GM18861 (cell line): ENCODE data around the gene GRAMD1A.
"Not testable (repeated sequence)": the region's sequence is repeated elsewhere in the genome, so short reads cannot be mapped to it uniquely, and the experiment has no call there.

Experiments
- ATAC-seq: cut with Tn5 transposase; IDR thresholded peaks from one replicate; pipeline ENCODE4 v1.9.1; 2021; ENCODE audit not compliant: unreplicated experiment

The GRAMD1A gene

DNA sequence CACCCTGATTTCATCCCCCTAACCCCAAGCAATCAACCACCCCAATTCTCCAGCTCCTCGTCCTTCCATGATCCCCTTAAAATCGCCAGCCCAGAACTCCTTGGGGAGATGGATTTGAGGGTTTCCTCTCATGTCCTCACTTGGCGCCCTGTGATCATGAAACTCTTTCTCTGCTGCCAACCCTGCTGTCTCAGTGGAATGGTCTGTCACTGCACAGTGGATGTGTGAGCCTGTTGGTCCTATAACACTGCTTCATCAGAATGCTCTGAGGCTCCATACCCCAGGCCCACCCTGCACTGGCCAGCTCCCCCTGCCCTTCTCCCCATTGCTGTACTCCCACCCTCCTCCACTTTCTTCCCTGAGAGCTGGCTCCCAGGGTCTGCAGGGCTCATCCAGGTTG is 23.5 kb upstream of the GRAMD1A start:
- ATAC-seq = no peak

DNA sequence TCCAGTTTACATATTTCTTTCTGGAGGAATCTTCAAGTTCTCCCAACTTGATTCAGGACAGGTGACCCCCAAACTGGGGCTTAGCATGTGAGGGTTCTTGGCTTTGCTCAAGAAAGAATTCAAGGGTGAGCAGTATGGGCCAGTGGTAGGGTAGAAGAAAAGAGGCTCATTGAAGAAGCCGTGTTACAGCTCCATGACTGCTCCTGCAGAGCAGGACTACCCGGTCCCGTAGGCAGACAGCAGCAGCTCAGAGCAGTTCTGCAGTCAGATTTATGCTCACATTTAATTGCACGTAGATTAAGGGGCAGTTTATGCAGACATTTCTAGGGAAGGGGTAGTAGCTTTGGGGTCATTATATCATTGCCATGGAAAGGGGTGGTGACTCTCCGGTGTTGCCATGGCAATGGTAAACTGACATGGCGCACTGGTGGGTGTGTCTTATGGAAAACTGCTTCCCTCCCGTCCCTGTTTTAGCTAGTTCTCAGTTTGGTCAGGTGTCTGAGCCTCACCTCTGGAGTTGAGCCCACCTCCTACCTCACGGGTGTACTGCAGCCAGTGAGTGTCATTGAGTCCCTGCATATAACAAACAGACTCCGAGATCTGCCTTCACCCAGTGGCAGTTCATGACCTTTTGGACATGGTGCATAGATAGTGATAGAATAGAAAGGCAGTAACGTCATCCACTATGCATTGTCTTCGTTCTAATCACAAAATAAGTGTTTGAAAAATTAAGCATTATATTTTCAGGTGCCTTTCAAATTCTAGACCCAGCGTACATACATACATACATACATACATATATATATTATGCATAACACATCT is 20.1 kb upstream of the GRAMD1A start:
- ATAC-seq = no peak

DNA sequence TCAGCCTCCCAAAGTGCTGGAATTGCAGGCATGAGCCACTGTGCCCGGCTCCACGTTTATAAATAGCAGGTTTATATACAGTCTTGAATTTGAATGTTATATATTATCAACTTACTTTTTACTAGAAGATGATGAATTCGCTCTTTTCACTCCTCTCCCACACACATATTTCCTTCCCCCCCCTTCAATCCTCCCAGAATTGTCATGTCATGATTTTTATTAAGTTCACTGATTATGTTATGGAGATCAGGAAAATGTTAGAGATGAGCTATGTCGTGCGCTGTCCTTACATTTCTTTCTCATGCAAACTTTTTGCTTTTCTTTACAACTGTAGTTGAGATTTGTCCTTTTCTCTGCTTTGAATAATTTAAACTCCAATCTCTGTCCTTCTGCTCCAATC is 17.8 kb upstream of the GRAMD1A start:
- ATAC-seq = no peak

DNA sequence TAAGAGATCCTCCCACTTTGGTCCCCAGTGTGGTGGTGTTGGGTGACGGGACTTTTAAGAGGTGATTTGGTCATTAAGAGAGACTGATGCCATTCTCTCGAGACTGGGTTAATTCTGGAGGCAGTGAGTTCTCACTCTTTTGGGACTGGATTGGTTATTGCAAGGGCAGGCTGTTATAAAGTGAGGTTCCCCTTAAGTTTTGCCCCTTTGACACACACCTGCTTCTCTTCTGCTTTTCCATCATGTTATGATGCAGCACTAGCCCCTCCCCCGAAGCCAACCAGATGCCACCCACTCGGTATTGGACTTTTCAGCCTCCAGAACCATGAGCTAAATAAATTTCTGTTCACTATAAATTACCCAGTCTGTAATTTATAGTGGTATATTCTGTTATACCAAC is 16.3 kb upstream of the GRAMD1A start:
- no peak for ATAC-seq

DNA sequence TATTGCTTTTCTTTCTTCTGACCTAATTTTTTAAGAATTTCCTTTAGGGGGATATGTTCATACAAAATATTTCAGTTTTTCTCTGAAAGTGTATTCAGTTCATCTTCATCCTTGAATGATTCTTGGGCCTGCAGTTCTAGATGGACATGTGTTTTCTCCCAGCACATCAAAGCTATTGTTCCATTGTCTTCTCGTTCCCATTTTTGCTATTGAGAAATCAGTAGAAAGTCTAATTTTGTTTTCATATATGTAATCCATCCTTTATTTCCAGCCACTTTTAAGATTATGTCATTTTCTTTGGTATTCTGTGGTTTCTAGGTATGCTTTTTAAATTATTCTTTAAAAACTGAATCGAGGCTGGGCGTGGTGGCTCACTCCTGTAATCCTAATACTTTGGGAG is 15.8 kb upstream of the GRAMD1A start:
- ATAC-seq = no peak

DNA sequence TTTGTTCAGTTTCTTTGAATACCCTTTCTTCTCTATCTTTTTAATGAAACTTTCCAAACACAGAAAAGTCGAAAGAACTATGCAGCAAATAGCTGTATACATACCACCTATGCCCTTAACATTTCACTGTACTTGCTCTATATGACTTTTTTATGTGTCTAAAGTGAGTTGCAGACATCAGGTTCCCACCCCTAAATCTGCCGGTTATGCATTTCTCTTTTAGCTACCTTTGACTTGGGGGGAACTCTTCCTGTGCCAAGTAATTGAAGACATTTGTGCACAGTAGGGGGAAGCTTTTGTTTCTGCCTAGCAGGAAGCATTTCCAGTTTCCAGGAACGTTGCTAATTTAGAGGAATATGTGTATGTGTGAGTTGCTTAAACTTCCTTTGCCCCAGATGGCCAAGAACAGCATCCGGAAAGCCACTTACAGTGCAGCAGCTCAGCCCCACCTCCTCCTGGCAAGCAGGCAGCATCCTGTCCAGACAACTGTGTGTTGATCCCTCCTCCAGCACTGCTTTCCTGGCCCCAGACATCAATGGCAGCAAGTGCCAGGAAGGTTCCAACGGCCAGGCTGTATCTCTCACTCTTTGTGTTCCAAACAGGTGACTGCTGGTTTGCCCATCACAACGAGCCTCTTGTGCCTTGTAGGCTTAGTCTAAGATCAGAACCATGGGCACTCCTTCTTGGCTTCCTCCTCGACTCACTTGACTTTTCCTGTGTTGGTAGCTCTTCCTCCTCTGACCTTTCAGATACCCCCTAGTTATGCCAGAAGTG is 14.7 kb upstream of the GRAMD1A start:
- no peak for ATAC-seq

DNA sequence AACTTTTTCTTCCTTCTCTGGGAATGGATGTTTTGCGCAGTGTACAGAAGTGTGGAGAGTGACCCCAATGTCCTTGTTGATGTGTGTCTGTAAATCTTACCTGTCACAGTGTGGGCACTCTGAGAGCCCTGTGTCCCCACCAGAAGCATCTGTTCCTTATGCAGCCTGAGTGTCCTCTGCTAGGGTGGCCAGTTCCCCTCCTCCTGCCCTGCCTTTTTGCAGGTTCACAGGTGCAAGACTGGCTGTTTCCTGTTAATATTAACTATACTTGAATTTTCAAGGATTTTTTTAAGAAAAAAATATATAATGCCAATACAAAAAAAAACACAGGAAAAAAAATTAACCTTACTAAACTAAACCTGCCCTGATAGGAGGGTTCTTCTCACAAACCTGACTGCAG is 12.0 kb upstream of the GRAMD1A start:
- ATAC-seq = no peak

DNA sequence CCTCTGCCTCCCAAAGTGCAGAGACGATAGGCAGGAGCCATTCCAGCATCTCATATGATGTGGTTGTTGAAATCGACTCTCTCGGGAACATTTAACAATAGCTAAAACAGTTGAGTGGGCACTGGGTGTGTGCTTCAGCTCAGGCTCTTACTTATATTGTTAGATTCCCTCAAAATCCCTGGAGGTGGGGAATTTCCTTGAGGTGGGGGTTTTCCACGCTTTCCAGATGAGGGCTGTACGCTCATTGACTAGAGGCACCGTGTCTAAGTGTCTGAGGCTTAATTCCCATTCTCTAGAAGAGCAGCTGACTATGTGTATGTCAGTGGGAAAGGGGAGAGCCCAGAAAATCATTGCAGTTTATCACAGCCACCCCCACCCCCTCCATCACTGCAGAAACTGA is 10.8 kb upstream of the GRAMD1A start:
- ATAC-seq = no peak

DNA sequence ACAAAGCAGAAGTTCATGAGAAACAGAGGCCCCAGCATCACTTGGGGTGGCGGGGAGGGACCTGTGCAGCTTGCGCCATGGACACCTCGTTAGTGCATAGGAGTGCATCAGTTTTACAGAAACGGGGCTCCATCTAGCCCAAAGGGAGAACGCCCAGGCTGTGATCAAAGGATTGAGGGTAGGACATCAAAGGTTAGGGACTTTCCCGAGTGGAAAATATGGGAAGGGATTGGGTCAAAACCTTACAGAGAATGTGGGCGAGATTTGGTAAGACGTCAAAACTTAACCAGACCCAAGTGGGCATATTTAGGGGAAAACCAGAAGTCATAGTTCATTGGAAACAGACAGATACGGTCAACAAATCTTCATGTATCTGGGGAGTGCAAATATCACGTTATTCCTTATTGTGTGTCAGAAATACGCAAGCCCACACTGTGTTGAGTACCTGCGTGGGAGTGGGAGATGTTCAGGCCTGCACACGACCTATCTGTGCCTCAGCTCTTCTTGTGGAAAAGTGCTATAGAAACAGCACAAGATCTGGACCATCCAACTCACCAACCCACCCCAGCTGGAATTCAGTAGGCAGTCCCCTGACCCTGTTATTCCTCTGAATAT is 9.4 kb upstream of the GRAMD1A start:
- ATAC-seq = no peak

DNA sequence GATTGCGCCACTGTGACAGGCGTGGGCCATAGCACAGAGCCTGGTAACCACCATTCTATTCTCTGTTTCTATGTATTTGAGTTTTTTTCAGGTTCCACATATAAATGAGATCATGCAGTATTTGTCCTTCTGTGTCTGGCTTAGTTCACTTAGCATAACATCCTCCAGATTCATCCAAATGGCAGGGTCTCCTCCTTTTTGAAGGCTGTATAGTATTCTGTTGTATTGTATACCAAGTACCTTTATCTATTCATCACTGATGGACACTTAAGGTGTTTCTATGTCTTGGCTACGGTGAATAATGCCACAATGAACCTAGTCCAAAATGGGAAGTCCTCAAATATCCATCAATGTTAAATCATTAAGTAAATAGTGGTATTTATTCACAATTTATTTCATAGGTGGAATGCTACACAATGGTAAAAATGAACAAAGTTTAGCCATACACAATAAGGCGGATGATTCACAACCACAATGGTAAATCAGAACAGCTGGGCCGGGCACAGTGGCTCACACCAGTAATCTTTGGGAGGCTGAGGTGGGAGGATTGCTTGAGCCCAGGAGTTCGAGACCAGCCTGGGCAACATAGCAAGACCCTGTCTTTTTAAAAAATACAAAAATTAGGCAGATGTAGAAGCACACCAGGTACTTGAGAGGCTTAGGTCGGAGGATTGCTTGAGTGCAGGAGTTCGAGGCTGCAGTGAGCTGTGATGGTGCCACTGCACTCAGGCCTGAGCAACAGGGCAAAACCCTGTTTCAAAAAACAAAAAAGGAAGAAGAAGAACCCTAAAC is 8.4 kb upstream of the GRAMD1A start:
- ATAC-seq = no peak

DNA sequence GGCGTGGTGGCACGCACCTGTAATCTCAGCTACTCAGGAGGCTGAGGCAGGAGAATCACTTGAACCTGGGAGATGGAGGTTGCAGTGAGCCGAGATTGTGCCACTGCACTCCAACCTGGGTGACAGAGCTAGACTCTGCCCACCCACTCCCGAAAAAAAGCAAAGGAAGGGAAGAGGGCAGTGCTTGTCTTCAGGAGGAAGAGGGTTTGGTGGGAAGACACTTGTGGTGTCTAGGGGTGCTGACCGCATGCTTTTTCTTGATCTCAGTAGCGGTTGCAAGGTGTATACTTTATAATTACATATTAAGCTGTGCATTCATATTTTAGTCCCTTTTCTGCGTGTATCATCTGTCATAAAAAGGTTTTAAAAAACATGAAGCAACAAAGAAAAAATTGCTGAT is 7.5 kb upstream of the GRAMD1A start:
- not testable (repeated sequence) for ATAC-seq

DNA sequence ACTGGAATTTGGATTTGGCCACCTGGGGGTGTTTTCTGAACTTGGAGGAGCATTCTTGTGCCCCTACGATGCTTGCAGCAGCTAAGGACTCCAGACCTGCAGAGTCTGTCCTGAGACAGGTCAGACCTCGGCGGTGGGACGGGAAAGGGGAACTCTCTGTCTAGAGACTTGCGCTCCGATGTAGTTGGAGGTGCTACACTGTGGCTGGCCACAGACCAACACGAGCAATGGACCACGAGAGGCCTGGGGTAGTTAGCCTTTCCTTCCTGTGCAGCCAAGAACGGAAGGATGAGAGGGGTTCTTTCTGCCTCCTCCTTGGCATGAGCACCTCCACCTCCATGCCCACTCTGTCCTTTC is 5.9 kb upstream of the GRAMD1A start:
- ATAC-seq = no peak

DNA sequence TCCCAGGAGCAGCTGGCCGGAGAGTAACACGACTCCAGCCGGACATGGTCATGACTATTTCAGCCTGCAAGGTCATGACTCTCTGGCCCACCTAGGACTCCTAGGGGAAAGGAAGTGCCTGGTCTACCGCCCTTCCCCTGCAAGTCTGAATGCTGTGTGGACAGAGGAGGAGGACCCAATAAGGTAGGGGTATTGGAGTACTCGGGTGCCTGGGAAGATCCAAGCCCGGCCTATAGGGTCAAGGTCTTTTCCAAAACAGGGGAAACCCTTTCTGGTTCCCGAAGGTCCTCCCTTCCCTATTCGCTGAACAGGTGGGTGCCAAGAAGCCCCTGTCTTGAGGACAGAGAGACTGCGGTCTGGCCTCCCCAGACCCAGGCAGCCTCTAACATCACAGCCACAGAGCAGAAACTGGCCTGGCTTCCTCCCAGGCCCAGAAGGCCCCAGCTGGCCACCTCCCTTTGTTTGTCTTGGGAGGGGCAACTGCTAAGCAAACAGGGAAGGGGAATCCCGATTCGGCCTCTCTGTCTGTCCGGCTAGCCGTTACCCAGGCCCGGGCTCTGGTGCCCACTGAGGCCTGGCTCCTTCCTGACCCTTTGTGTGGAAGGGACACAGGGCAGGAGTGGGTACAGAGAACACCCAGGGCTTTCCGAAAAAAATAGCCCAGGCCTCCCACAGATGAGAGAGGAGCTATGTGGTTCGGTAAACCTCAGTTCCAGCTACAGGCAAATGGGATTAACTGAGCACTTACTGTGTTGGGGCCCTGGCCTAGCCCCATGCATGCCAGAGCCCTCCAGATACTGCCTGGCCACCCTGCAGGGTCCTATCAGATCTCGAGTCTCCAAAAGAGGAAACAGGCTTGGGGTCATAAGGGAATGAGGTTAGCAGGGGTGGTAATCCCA is 5.2 kb upstream of the GRAMD1A start:
- ATAC-seq = no peak

DNA sequence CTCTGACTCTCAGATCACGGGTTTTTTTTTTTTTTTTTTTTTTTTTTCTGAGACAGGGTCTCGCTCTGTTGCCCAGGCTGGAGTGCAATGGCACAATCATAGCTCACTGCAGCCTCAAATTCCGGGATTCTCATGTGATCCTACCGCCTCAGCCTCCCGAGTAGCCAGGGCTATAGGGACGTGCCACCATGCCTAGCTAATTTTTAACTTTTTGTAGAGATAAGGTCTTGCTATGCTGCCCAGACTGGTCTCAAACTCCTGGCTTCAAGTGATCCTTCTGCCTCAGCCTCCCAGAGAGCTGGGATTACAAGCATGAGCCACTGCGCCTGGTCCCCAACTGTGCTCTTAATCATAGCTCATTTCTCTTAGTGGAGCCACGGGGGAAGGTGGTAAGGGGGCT is 4.6 kb upstream of the GRAMD1A start:
- no peak for ATAC-seq

DNA sequence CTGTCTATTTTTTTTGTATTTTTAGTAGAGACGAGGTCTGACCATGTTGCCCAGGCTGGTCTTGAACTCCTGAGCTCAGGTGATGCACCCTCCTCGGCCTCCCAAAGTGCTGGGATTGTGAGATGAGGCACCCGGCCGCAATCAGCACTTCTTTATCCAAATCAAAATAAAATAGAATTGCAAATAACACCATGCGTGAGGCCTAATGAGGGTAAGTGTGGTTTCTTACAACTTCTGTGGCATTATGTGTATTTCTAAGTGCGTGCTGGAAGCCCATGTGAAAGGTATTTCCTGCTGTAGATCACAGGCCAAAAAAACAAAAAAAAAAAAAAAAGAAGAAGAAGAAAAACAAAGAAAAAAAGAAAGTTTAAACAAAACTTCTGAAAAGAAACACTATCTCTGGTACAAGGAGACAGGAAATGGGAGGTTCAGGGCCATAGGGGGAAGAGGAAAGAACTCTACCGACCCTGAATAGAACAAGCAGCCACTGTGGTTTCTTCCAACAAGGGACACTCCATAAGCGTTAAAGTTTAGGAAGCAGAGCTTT is 3.0 kb upstream of the GRAMD1A start:
- ATAC-seq = no peak

DNA sequence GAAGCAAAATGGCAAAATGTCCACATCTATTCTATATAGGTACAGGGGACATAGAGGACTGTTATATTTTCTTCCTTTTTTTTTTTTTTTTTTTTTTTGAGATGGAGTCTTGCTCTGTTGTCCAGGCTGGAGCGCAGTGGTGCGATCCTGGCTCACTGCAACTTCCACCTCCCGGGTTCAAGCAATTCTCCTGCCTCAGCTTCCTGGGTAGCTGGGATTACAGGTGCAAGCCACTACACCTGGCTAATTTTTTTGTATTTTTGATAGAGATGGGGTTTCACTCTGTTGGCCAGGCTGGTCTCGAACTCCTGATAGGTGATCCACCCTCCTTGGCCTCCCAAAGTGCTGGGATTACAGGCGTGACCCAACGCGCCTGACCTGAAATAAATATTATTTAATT is 1.9 kb upstream of the GRAMD1A start:
- ATAC-seq = not testable (repeated sequence)

DNA sequence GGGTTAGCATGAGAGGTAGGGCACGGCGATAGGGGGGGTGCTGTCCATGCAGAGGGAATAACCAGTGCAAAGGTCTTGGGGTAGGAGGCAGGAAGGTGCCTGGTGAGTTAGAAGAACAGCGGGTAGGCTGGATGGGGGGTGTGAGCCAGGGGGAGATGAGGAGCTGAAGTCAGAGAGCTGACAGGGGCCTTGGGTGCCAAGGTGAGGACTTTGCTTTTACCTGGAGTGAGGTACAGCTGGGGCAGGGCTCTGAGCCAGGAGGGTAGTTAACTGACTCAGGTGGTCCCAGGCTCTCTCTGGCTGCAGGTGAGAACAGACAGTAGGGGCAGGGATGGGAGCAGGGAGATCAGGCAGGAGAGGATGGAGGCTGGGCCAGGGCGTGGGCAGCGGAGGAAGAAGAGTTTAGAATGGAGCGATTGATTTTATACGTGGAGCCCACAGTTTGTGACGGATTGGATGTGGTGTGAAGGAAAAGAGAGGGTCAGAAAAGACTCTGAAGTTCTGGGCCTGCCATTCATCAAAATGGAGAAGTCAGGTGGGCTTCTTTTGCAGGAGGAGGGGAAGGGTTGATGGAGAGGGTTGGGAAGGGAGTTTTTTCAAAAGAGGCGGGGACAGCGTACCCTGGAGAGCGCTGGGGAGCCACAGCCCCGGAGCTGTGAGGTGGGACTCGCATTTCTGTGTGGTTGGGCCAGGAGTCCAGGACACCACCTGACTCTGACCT is 1.2 kb upstream of the GRAMD1A start:
- no peak for ATAC-seq

DNA sequence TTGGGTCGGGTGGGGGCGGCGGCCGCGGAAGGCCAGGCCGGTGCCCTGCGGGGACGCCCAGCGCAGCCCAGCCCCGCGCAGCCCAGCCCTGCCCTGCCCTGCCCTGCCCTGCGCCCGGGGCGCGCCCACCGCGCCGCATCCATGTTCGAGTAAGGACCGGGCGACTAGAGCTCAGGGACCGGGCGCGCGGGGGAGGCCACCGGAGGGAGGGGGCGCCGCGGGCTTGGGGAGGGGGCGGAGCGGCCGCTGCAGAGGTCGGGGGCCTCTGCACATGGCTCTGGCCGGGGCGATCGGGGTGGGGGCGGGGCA is 169 bp downstream of the GRAMD1A start:
- no peak for ATAC-seq

DNA sequence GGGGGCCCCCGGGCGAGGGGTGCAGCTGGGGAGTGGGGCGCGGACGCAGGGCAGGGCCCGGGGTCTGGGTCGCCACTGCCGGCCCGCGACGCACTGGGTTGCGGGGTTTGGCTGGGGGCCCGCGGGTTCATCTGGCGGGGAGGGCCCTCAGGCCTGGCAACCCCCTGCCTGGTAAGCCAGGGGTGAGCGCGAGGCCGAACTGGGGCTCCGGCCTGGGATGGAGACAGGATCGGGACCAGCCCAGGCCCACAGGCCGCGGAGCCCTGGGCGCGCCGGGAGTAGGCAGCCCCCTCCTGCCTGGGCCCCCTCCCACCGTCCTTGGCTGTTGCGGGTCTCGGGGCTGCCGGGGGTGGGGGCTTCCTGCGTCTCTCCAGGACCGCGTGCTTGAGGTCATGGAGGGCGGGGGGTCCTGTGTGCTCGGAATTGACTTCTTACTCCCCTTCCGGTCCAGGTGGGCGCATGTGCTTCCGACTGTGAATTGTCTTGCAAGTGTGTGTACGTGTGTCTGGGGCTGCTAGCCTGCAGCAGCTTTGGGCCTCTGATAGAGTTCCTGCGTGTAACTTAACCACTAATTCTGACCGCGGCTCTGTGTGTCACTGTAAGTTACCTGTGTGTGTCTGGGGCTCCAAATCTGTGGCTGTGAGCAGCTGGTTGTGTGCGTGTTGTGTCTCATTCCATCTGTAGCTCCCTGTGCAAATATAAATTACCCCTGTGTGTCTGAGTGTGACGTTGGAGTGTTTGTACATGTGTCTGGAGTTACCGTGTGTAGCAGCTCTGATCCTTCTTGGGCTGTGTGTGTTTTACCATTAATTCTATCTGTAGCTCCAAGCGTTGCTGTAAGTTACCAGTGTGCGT is 751 bp downstream of the GRAMD1A start:
- no peak for ATAC-seq
